HepG2 (cell line): ENCODE measurements around the gene RBSN. TPM values are rescaled to one million over a fixed set of nuclear protein-coding genes. Genes with fewer than 3 reads are reported as not detected.

Source experiments
- ATM ChIP-seq: fragments of 450-650 bp; IDR thresholded peaks from 2 replicates; pipeline ENCODE4 v1.7.1; 2017; ENCODE audit warnings: mild to moderate bottlenecking, borderline replicate concordance
- CEBPZ ChIP-seq: IDR thresholded peaks from 2 replicates; pipeline ENCODE4 v1.6.1; 2012; ENCODE audit warnings: low read length, improper control_type of control experiment
- DMAP1 ChIP-seq: IDR thresholded peaks from 2 replicates; pipeline ENCODE4 v1.6.1; 2016
- EED ChIP-seq: sonication (generic); formaldehyde crosslinking; IDR thresholded peaks from 2 replicates; pipeline ENCODE4 v1.5.0; 2020; ENCODE audit warnings: mild to moderate bottlenecking, missing genetic modification reagents
- EHMT2 ChIP-seq: fragments of 200-600 bp; sonication (generic); IDR thresholded peaks from 2 replicates; pipeline ENCODE4 v1.7.0; 2017; ENCODE audit warnings: antibody characterized with exemption, low read depth, low read length, borderline replicate concordance
- HHEX ChIP-seq: IDR thresholded peaks from 2 replicates; pipeline ENCODE4 v1.6.1; 2016; ENCODE audit warnings: control low read depth
- HMG20B ChIP-seq: conservative IDR thresholded peaks from 2 replicates; pipeline ENCODE4 v1.6.1; 2016; ENCODE audit warnings: missing genetic modification reagents, missing compliant biosample characterization
- HOXA5 ChIP-seq: sonication (generic); formaldehyde crosslinking; IDR thresholded peaks from 2 replicates; pipeline ENCODE4 v1.4.0; 2020; ENCODE audit warnings: missing genetic modification reagents
- MEF2D ChIP-seq: sonication (generic); formaldehyde crosslinking; IDR thresholded peaks from 2 replicates; pipeline ENCODE4 v1.5.1; 2020; ENCODE audit warnings: mild to moderate bottlenecking, missing genetic modification reagents
- MIER3 ChIP-seq: IDR thresholded peaks from 2 replicates; pipeline ENCODE4 v1.6.1; 2016; ENCODE audit warnings: missing compliant biosample characterization, borderline replicate concordance
- SMARCE1 ChIP-seq: fragments of 450-650 bp; IDR thresholded peaks from 2 replicates; pipeline ENCODE4 v1.6.1; 2017; ENCODE audit warnings: borderline replicate concordance
- TRIM22 ChIP-seq: fragments of 450-650 bp; IDR thresholded peaks from 2 replicates; pipeline ENCODE4 v1.6.1; 2017
- ZBTB20 ChIP-seq: sonication (generic); formaldehyde crosslinking; IDR thresholded peaks from 2 replicates; pipeline ENCODE4 v1.8.1; 2023; ENCODE audit warnings: missing genetic modification reagents, low read depth, mild to moderate bottlenecking, borderline replicate concordance
- ZNF10 ChIP-seq: sonication (generic); formaldehyde crosslinking; IDR thresholded peaks from 2 replicates; pipeline ENCODE4 v1.4.0; 2020; ENCODE audit warnings: mild to moderate bottlenecking, low read depth, missing genetic modification reagents, borderline replicate concordance
- ZNF333 ChIP-seq: sonication (generic); formaldehyde crosslinking; IDR thresholded peaks from 2 replicates; pipeline ENCODE4 v1.4.0; 2020; ENCODE audit warnings: mild to moderate bottlenecking, missing genetic modification reagents, borderline replicate concordance
- ZNF33B ChIP-seq: sonication (generic); formaldehyde crosslinking; IDR thresholded peaks from 2 replicates; pipeline ENCODE4 v1.5.1; 2020; ENCODE audit warnings: mild to moderate bottlenecking, missing genetic modification reagents
- ZNF577 ChIP-seq: sonication (generic); formaldehyde crosslinking; IDR thresholded peaks from 2 replicates; pipeline ENCODE4 v1.4.0; 2020; ENCODE audit warnings: mild to moderate bottlenecking, low read depth, missing genetic modification reagents, borderline replicate concordance
- ZNF639 ChIP-seq: conservative IDR thresholded peaks from 2 replicates; pipeline ENCODE4 v1.6.1; 2018; ENCODE audit warnings: missing genetic modification reagents
- polyA plus RNA-seq, 8 experiments: library from polyadenylated mRNA; depleted of rRNA in 3 of 8; stranded (reverse) in 7 of 8; unstranded in 1 of 8; fragments of >200 nt; fragmentation: Illumina TruSeq in 4 of 8; extraction: Trizol in 4 of 8; gene quantifications; 2 replicates each; pipeline versions ENCODE4 v1.2.1 to v1.2.3, GENCODE V29; 2011 to 2016; ENCODE audit warnings: low read depth in 4 of 8, missing spikeins in 1 of 8, mixed read lengths in 1 of 8; ENCODE audit not compliant: insufficient read depth in 1 of 8
- total RNA-seq, 5 experiments: library from RNA; depleted of rRNA; stranded (reverse); fragments of >200 nt; fragmentation: Illumina TruSeq; extraction: Trizol; gene quantifications; 2 replicates each; pipeline ENCODE4 v1.2.3, GENCODE V29; 2016; ENCODE audit warnings: low read depth in 1 of 5
- TF ChIP-seq, protein P1 (sequence below): sonication (generic); formaldehyde crosslinking; IDR thresholded peaks from 2 replicates; pipeline ENCODE4 v1.4.0; 2020; ENCODE audit warnings: mild to moderate bottlenecking, missing genetic modification reagents, borderline replicate concordance
- TF ChIP-seq, protein P2 (sequence below): sonication (generic); formaldehyde crosslinking; IDR thresholded peaks from 2 replicates; pipeline ENCODE4 v1.8.0; 2022; ENCODE audit warnings: mild to moderate bottlenecking, missing genetic modification reagents

RBSN gene
- total and polyA plus RNA-seq, 2 of the 13 experiments (the other 11 are each of a cell fraction or from before 2014, with no cell fraction given), result 7.9 to 11.8 TPM

GRCh38 chr3:15098503-15099363, at the start of gene RBSN (continued):
- TF ChIP-seq ZBTB20 (CRISPR knock-in tag) (peak; percentile 73; the same call in 1 of the 2 replicates), ZNF10 (CRISPR knock-in tag) (no peak), HMG20B (CRISPR knock-in tag) (peak; percentile 81), EED (CRISPR knock-in tag) (no peak; the same call in 1 of the 2 replicates), TRIM22 (no peak), ZNF333 (CRISPR knock-in tag) (peak; percentile 75; the same call in 1 of the 2 replicates), MEF2D (CRISPR knock-in tag) (peak; percentile 91; the same call in 1 of the 2 replicates), ATM (no peak), MIER3 (CRISPR knock-in tag) (peak; percentile 92; the same call in 1 of the 2 replicates), HOXA5 (CRISPR knock-in tag) (peak; percentile 92), DMAP1 (CRISPR knock-in tag) (peak; percentile 95; the same call in 1 of the 2 replicates), ZNF33B (CRISPR knock-in tag) (peak; percentile 80; the same call in 1 of the 2 replicates), ZNF639 (CRISPR knock-in tag) (peak; percentile 96), ZNF577 (0 out of 2 replicates have a peak, but pooled peaks have one; percentile 30), CEBPZ (no peak), SMARCE1 (no peak), HHEX (CRISPR knock-in tag) (0 out of 2 replicates have a peak, but pooled peaks have one; percentile 23), EHMT2 (no peak)
- TF ChIP-seq, protein P1, sequence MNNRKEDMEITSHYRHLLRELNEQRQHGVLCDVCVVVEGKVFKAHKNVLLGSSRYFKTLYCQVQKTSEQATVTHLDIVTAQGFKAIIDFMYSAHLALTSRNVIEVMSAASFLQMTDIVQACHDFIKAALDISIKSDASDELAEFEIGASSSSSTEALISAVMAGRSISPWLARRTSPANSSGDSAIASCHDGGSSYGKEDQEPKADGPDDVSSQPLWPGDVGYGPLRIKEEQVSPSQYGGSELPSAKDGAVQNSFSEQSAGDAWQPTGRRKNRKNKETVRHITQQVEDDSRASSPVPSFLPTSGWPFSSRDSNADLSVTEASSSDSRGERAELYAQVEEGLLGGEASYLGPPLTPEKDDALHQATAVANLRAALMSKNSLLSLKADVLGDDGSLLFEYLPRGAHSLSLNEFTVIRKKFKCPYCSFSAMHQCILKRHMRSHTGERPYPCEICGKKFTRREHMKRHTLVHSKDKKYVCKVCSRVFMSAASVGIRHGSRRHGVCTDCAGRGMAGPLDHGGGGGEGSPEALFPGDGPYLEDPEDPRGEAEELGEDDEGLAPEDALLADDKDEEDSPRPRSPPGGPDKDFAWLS, result 0 out of 2 replicates have a peak, but pooled peaks have one; percentile 58
- TF ChIP-seq, protein P2, sequence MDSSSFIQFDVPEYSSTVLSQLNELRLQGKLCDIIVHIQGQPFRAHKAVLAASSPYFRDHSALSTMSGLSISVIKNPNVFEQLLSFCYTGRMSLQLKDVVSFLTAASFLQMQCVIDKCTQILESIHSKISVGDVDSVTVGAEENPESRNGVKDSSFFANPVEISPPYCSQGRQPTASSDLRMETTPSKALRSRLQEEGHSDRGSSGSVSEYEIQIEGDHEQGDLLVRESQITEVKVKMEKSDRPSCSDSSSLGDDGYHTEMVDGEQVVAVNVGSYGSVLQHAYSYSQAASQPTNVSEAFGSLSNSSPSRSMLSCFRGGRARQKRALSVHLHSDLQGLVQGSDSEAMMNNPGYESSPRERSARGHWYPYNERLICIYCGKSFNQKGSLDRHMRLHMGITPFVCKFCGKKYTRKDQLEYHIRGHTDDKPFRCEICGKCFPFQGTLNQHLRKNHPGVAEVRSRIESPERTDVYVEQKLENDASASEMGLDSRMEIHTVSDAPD, result 0 out of 2 replicates have a peak, but pooled peaks have one; percentile 72
